GM12873 (cell line): ENCODE results near the gene WSB1.

Experiments
- TF ChIP-seq, protein P1 (sequence below): IDR thresholded peaks from 2 replicates; pipeline ENCODE4 v1.5.1; 2012; ENCODE audit warnings: low read depth, mild to moderate bottlenecking, moderate library complexity, low read length, control low read depth; ENCODE audit not compliant: insufficient read depth; ENCODE audit errors: missing control alignments

WSB1 gene

GRCh38 chr17:27293359-27293897 lies 486 bp upstream of the WSB1 start:
- TF ChIP-seq, protein P1, sequence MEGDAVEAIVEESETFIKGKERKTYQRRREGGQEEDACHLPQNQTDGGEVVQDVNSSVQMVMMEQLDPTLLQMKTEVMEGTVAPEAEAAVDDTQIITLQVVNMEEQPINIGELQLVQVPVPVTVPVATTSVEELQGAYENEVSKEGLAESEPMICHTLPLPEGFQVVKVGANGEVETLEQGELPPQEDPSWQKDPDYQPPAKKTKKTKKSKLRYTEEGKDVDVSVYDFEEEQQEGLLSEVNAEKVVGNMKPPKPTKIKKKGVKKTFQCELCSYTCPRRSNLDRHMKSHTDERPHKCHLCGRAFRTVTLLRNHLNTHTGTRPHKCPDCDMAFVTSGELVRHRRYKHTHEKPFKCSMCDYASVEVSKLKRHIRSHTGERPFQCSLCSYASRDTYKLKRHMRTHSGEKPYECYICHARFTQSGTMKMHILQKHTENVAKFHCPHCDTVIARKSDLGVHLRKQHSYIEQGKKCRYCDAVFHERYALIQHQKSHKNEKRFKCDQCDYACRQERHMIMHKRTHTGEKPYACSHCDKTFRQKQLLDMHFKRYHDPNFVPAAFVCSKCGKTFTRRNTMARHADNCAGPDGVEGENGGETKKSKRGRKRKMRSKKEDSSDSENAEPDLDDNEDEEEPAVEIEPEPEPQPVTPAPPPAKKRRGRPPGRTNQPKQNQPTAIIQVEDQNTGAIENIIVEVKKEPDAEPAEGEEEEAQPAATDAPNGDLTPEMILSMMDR = no peak

- TF ChIP-seq, protein P1 = no peak
Observed at GRCh38 chr17:27294689-27295630, 1.0 kb downstream of the WSB1 start.

GRCh38 chr17:27295945-27296344 lies 2.0 kb downstream of the WSB1 start:
- TF ChIP-seq, protein P1 = no peak

DNA sequence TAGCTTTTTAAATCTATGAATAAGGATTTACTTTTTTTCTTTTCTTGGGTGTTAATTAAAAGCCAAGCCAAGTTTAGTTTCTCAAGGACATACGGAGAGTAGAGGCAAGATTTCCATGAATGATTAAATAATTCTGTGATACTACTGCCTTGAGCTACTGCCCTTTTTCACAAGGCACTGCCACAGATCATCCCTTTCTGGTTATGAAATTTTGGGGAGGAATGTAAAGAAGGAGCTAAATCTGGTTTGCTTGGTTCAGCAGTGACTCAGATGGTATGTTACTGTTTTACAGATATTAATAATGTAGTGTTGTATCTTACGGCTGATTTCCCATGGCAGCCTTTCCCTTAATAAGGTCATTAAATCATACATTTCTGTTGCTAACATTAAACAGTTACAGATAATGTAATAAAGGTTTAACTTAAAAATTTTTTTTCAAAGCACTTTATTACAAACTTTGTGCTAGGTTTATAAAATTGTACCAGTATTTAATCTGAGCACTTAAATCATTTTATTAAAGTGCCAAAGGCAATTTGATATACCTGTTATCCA lies 2.6 kb downstream of the WSB1 start:
- TF ChIP-seq, protein P1 = no peak

- TF ChIP-seq, protein P1 = no peak
Observed at GRCh38 chr17:27299384-27300049, 5.6 kb downstream of the WSB1 start.

DNA sequence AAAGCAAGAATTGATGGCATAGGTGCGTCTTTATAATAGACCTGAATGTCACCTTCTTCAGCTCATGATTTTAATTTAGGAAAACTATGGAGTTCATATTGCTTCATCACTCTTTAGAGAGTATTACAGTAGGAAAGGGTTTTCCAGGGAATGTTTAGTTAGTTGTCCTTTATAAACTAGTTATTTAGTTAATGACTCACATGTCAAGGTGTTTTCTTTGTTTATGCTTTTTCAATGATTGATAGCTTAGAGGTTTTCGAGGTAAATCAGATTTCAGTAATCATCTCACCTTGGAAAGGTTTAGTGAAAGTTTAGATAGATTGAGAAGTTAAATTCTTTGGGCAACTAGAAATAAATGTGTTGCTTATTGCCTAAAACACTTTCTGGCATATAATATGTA lies 9.8 kb downstream of the WSB1 start:
- TF ChIP-seq, protein P1 = no peak
